HTR-8/SVneo (cell line): Measurements from ENCODE around the gene SPTB.
A peak's percentile ranks its signal among the peaks of the same experiment; 100 is the strongest.

ENCODE experiments used
- DNase-seq: peaks from one replicate; pipeline ENCODE4 v3.0.0; 2011; ENCODE audit warnings: low spot score, mixed read lengths; ENCODE audit not compliant: insufficient read length
- FAIRE-seq: peaks from 2 replicates; lab custom pipeline; 2011; peaks lifted over from hg19 to GRCh38; lab: Jason Lieb, UNC

Gene SPTB

DNA sequence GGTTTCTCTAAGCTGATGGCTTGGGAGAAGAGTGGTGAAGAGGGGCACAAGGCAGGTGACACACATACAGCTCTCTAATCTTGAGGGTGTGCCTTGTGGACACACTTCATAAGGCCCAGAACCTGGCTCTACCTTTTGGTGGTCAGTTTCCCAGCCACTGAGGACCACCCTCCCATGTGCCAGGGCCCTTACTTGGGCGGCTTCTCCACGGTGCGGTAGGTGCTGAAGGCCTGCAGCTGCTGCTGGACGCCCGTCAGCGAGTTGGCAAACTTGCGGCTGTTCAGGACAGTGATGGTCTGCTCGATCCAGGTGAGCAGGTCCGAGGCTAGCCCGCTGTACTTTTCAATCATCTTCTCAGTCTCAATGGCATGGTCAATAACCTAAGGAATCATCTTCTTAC is 80.2 kb downstream of the SPTB start:
- no peak for FAIRE-seq
- no peak for DNase-seq

DNA sequence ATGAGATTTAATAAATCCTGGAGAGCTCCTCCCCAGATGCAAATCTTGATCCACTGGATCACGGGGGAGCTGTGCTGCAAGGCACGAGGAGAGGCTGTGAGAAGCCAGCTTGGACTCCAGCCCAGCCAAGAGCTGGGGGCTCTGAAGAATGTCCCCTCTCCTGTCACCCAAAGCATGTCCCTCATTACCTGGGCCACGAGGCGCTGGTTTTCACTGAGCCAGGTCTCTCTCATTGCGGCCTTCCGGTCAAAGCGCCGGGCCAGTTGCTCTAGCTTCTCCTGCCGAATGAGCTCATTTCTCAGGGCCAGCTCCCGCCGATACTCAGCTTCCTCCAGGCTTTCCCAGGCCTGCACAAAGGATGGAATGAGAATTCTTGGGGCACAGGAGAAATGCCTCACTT is 83.3 kb downstream of the SPTB start:
- DNase-seq (no peak), FAIRE-seq (no peak)

DNA sequence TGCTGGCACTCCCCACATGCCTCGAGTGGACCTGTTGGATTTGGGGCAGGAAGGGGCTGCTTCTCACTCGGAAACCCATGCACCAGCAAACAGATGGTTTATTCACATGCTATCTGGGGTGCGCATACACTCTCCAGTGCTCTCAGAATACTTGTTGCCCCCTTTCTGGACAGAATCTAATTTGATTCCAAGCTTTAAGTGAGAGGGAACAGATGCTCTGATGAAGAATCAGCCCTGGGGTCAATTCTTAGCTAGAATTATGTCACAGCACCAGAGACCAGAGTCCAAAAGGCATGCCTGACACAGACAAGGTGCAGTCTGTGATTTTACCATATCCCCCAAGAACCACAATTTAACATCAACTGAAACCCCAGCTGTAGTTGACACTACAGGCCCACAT is 83.8 kb downstream of the SPTB start:
- FAIRE-seq (peak; percentile 91), DNase-seq (no peak)

DNA sequence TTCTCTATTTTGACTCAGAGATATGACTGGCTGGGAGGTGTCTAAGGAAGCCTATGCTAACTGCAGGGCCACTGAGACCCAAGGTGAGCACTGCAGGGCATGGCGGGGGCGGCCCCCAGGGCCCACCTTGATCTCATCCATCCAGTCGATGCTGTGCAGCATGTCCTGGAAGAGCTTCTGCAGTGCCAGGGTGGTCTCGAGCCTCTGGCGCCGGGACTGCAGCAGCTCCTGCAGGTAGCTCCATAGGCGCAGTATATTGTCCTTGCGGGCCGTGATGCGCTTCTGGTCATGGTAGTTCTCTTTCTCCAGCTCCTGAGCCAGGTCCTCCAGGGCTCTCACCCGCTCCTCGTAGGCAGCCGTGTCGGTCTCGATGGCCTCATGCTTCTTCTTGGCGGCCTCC is 84.5 kb downstream of the SPTB start:
- DNase-seq (no peak), FAIRE-seq (no peak)

DNA sequence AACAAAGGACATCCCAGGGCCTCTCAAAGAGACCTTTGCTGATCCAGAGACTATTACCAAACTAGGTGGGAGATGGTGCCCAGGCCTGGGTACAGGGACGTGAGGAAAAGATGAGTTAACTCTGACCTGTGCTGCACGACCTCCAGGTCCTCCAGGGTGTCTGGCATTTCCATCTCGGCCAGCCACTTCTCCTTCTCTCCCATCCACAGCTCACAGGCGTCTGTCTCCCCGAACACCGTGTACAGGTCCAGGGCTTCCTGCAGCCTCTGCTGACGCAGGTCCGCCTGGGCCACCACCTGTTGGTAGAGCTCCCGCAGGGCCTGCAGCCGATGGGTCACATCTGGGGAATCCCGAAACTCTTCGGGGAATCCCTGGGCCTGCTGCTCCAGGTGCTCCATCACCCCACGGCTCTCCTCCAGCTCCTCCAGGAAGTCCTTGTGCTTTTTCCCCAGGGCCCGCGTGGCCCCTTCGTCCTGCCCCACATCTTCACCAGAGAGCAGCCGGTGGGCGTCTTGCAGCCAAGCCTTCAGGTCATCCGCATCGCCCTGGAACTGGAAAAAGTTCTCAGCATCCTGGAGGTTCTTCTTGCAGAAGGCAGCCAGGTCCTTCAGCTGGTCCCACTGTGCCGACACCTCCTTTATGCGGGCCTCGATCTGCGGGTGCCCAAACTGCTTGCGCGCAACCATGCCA is 86.7 kb downstream of the SPTB start:
- no peak for DNase-seq
- no peak for FAIRE-seq

DNA sequence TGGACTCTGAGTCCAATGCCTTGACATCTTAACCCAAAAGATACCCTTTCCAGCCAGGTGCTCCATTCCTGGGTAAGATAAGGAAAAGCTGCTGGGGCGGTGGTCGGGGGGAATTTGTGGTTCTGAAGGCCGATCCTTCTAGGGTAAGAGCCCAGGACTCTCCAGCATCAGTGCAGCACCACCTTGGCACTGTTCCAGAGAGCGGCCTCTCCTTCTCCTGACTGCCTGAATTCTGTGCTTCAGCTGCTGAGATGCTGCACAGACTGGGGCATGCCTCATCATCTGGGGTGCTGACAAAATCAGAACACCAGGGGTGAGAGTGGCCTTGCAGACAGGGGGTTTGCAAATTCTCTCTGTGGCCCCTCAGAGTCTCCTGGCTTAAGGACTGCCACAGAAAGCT is 87.5 kb downstream of the SPTB start:
- DNase-seq (no peak), FAIRE-seq (no peak)

DNA sequence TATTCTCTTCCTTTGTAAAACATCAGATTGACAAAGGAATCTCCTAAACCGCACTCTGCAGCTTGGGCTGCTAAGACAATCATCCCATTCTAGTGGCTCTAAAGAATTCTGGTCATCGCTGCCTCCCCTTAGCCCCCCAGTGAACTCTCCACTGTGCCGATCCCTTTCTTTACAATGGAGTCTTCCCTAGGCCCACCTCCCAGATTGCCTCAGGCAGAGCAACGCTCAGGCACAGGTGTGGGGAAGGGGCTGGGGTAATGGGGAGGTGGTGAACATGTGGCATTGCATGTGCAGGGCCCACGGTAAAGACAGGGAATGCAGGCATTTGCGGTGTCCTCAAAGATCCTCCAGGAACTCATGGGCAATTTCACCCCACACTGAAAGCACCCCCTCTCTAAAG is 89.2 kb downstream of the SPTB start:
- FAIRE-seq (no peak), DNase-seq (no peak)

DNA sequence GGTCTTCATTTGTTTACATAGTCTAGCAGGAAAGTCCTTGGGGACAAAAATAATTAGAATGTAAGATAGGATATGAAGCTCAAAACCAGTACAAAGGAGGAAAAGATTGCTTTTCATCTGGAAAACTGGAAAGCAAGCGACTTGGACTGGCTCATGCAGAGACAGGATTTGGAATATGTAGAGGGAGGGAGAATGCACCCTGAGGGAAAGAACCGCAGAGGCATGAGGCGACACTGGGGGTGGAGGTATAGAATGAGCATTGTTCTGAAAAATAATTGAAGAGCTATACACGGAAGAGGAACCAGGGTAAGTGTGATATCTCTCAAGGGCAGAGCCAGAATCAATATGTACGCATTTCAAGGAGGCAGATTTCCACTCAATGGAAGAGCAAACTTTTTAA is 90.0 kb downstream of the SPTB start:
- no peak for FAIRE-seq
- no peak for DNase-seq

DNA sequence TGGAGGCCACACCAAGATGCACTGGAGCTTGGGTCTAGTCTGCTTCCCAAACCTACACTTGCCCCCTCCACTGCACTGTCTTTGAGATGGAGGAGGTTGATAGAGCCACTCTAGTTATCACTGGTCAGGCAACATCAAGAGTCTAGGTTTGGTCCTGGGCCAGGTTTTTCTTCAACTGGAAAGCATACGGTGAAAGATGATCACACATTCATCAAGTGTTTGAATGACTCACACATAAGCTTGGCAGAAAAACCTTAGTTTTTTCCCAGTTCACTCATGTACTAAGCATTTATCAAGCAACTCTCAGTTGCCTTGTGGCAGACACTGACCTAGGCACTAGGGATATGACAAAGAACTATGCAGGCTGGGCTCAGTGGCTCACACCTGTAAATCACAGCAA is 91.0 kb downstream of the SPTB start:
- peak; percentile 99 for FAIRE-seq
- peak; percentile 99 for DNase-seq

DNA sequence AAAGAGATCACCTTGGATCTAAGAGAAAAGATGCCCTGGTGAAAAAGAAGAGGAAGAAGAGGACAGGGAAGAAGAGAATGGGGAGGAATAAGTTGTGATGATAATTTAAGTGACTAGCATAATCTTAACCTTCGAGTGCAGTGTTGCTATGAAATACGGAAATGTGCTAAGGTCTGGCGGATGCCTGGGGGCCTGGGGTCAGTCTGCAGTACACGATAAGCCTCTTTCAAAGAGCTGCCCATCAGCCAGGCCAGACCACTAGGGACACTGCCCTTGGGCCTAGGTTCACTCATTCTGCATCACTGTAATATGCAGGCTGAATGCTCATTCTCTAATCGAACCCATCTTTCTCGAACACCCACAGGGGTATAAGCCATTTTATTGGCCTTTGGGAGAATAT is 92.1 kb downstream of the SPTB start:
- no peak for DNase-seq
- no peak for FAIRE-seq

DNA sequence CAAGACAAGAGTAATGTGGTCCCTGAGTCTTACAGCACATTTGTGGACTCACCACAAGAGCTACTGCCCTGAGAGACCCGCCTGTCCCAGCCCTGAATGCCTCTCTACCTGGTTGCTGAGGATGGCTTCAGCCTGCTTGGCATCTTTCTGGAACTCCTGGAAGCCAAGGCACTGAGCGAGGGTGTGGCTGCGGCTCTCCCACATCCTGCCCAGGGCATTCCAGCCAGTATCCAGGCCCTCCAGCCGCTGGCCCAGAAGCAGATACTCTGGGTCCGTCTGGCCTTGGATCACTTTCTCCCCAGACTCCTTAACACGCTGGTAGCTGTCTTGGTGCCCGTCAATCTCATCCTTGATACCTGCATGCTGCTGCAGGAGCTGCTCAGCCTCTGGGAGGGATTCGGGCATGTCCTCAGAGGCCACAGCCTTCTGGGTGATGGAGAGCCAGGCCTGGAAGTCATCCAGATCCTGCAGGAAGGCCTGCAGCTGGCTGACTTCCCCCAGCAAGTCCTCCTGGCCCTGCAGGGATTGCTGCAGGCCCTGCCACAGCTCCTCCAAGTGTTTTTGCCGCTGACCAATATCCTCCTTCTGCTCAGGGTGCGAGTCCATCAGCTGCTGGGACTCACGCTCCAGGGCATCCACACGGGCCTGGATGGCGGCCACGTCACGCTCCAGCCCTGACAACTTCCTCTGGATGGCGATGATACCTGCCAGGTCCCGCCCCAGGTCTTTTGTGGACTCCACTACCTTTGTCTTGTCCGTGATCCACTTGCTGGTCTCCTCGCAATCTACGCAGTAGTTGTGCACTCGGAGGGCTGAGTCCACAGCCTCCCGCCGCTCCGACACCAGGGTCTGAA is 93.2 kb downstream of the SPTB start:
- FAIRE-seq, result peak; percentile 96
- no peak for DNase-seq

DNA sequence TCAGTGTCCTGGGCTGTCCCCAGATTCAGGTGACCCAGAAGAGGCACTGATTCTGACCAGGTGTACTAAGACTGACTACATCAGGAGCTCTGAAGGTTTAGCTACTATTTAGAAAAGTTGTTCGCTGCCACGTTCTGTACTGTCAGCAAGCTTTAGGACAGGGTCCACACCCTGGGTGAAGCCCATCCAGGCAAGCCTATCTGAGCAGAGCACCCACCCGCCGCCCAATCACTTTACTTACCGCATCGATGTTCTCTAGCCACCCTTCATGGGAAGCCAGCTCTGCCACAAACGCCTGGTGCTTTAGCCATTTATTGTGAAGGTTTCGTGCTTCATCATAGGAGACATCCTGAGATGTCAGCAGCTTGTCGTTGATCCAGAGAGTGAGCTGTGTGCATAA is 95.7 kb downstream of the SPTB start:
- FAIRE-seq (peak; percentile 94), DNase-seq (no peak)

DNA sequence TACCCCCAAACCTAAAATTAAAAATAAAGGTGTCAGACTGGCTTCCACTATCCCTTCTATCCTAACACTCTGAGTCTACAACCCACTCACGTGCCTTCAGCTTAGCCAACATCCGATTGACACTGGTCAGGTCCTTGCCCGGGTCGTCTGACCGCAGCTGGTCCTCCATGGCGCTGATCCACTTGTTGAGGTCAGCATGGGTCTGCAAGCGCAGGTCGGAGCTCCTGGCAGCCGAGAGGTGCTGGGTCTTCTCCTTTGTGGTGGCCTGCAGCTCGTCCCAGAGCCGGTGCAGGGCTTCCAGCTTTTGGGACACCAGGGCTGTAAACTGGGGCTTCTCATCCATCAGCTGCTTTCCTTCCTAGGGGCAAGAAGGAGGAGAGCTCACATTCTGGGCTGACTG is 97.5 kb downstream of the SPTB start:
- no peak for DNase-seq
- FAIRE-seq, result no peak

DNA sequence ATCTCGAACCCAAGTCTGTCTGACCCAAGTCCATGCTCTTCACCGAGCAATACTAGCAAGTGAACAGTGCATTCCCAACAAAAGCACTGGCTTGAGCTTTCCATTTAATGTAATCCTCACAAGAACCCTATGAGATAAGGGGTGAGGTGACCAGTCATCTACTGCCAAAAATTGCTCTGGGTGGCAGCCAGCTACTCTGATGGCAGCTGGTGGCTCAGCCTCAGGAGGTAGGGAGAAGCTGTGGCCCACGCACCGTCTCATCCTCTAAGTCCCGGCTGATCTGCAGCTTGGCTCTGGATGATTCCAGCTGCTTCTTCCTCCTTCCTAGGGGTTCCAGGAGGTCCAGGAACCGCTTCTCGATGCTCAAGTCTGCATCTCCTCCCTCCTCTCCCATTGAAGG is 100.2 kb downstream of the SPTB start:
- FAIRE-seq (peak; percentile 97), DNase-seq (no peak)

DNA sequence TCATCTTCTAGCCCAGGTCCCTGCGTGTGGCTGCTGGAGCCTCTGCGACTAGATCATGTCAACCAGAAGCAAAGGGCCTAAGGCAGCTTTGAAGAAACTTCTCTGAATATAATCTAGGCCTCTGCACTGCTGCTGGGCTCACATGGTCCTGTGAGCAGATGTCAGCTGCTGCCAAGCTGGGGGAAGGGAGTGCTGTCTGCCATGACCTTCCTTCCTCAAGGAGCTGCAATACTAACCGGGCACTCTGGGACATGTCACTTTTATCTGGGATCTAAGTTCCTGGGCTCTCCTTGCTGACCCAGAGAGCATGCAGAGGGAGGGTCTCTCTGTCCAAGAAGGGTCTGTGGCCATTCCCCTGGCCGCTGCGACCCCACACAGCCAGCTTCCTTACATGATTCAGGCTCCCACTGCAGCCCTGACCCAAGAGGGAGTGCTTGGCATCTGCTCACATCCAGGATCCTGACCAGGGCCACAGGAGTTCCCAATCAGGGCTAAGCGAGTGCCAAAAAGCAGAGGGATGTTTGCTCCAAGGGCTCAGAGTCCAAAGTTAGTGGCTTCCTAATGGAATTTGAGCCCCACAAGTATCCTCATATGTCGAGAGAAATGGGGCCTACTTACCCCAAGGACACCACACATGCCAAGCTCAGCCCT is 101.5 kb downstream of the SPTB start:
- FAIRE-seq, result no peak
- no peak for DNase-seq

DNA sequence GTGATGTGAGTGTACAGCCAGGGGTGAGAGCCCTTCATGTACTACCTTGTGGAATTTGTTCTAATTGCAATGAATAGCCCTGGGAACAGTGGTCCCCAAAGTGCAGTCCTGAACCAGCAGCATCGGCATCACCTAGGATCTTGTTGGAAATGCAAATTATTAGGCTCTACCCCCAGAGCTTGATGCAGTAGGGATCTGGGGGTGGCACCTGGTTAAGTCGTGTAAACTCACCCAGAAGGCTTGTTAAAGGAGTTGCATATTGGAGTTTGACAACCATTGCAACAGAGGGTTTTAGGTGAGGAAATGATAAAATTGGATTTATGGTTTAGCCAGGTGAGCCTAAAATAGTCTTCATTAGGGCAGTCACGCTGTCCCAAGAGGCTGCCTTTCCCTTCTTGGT is 102.2 kb downstream of the SPTB start:
- DNase-seq (no peak), FAIRE-seq (no peak)

DNA sequence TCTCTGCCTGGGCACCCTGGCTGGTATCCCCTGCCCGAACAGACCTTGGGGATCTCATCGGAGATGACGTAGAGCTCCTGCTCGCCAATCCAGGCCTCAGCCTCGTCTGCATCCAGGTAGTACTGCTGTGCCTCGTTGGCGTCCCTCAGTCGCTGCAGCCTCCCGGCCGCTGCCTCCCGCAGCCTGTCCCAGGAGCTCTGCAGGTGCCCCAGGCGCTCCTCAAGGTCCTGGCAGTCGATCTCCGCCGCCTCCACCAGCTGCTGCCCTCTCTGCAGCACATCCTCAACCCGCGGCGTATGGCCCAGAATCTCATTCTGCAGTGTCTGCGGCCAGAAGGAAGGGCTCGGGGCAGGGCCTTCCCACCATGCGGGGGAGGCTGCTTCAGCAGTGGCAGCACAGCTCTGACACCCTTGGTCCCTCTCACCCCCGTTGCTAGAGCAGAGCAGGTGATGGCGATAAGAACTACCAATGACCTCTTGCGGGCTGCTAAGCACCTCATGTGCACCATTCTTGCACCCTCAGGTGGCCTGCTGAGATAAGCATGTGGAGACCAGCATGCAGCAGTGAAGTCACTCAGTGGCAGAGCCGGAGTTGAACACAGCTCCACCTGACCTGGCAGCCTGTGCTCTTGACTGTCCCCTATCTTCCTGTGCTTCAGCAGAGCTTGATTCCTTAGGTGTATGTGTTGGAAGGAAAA is 104.5 kb downstream of the SPTB start:
- DNase-seq (no peak), FAIRE-seq (peak; percentile 98)

DNA sequence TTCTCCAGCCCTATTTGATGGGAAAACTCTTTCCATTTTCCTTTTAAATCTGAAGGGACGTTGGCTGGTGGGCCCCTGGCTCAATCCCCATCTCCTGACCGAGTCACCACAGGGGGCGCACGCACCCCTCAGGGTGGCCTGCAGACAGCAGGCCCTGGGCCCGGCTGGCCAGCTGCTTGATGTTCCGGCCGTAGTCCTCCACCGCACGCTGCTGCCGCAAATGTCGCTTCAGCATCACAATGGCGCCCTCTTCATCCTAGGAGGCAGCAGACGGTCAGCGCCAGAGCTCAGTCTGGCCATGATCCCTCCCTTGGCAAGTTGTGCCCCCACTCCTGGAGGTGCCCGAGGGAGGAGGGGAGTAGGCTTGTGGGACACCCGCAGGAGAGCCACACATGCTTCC is 105.4 kb downstream of the SPTB start:
- no peak for DNase-seq
- FAIRE-seq, result no peak

DNA sequence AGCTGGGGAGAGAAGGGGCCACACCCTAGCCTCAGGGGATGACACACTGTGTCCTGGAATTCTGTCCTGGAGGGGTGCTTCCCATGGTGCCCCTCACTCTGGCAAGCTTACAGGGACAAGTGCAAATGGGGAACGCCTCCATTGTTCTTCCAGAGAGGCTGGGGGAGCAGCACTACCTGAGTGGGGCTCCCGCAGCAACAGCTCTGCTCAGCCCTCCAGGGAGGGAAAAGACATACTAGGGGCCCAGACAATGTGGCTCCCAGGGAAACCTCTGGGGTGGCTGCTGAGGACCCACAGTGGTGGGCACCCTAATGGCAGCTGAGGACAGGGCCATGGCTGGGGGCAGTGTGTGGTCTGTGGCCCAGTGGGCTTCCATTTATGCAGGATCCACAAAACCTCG is 106.1 kb downstream of the SPTB start:
- FAIRE-seq (no peak), DNase-seq (no peak)

DNA sequence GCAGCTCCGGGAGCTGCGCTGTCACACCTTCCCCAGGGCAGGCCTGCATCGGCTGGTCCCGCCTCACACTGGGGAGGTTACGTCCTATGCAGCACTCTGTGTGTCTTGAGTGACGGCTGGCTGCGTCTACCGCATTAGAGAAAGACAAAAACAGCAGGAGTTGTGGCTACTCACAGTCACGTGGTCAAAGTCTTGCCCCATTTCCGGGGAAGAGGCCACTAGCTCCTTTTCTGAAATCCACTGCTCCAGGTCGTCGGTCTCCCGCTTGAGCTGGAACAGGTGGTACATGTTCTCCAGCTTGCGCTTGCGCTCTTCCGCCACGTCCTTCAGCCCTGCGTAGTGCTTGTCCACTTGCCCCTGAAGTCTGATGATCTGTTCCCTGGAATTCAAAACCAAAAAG is 106.7 kb downstream of the SPTB start:
- no peak for DNase-seq
- FAIRE-seq, result peak; percentile 95
